RCC 7860 (cell line): ENCODE results near the gene NUP153.
"Not testable (repeated sequence)": the region's sequence is repeated elsewhere in the genome, so short reads cannot be mapped to it uniquely, and the experiment has no call there.

Source experiments
- DNase-seq: peaks from one replicate; pipeline ENCODE4 v3.0.0-alpha.2; 2015; ENCODE audit warnings: low spot score
- FAIRE-seq: peaks from 2 replicates; lab custom pipeline; 2012; peaks lifted over from hg19 to GRCh38; lab: Jason Lieb, UNC

Gene NUP153

GRCh38 chr6:17714879-17715851 is 8.4 kb upstream of the NUP153 start:
- FAIRE-seq (peak; percentile 79), DNase-seq (peak; percentile 70)

- FAIRE-seq (no peak), DNase-seq (no peak)
Observed at GRCh38 chr6:17714177-17714576, 7.5 kb upstream of the NUP153 start.

GRCh38 chr6:17712576-17712975 is 5.9 kb upstream of the NUP153 start:
- no peak for DNase-seq
- no peak for FAIRE-seq

GRCh38 chr6:17710331-17710730 is 3.6 kb upstream of the NUP153 start:
- DNase-seq: no peak
- FAIRE-seq: no peak

GRCh38 chr6:17709476-17709875 is 2.8 kb upstream of the NUP153 start:
- DNase-seq (no peak), FAIRE-seq (no peak)

- FAIRE-seq, DNase-seq: not testable (repeated sequence)
Observed at GRCh38 chr6:17708035-17708434, 1.3 kb upstream of the NUP153 start.

GRCh38 chr6:17707371-17707651 is 586 bp upstream of the NUP153 start:
- FAIRE-seq: no peak
- no peak for DNase-seq

- DNase-seq (peak; percentile 77), FAIRE-seq (no peak)
Observed at GRCh38 chr6:17705778-17706579, 746 bp downstream of the NUP153 start.

- peak; percentile 70 for DNase-seq
Observed at GRCh38 chr6:17705428-17705777, 1.3 kb downstream of the NUP153 start.

GRCh38 chr6:17703256-17703694 is 3.5 kb downstream of the NUP153 start:
- FAIRE-seq (peak; percentile 53), DNase-seq (peak; percentile 53)

More at GRCh38 chr6:17705428-17705777, 1.3 kb downstream of the NUP153 start:
- FAIRE-seq: no peak

- FAIRE-seq: no peak
- no peak for DNase-seq
Observed at GRCh38 chr6:17700421-17701416, 6.0 kb downstream of the NUP153 start.

- no peak for DNase-seq
- FAIRE-seq: no peak
Observed at GRCh38 chr6:17691925-17692538, 14.7 kb downstream of the NUP153 start.

GRCh38 chr6:17688481-17688880 is 18.2 kb downstream of the NUP153 start:
- DNase-seq (no peak), FAIRE-seq (no peak)

GRCh38 chr6:17687136-17687535 is 19.6 kb downstream of the NUP153 start:
- FAIRE-seq (no peak), DNase-seq (no peak)

- FAIRE-seq: no peak
Observed at GRCh38 chr6:17684134-17684533, 22.6 kb downstream of the NUP153 start.

GRCh38 chr6:17683428-17683827 is 23.3 kb downstream of the NUP153 start:
- DNase-seq: no peak
- no peak for FAIRE-seq

More at GRCh38 chr6:17684134-17684533, 22.6 kb downstream of the NUP153 start:
- DNase-seq: no peak

- FAIRE-seq: no peak
Observed at GRCh38 chr6:17679726-17680125, 27.0 kb downstream of the NUP153 start.

GRCh38 chr6:17677602-17678001 is 29.1 kb downstream of the NUP153 start:
- DNase-seq: no peak

More at GRCh38 chr6:17679726-17680125, 27.0 kb downstream of the NUP153 start:
- no peak for DNase-seq

GRCh38 chr6:17673543-17674254 is 33.0 kb downstream of the NUP153 start:
- no peak for FAIRE-seq

More at GRCh38 chr6:17677602-17678001, 29.1 kb downstream of the NUP153 start:
- no peak for FAIRE-seq

More at GRCh38 chr6:17673543-17674254, 33.0 kb downstream of the NUP153 start:
- DNase-seq: no peak
